GF-D8 (cell line): ENCODE measurements around the gene ZNF639.
"Not testable (repeated sequence)": the region's sequence is repeated elsewhere in the genome, so short reads cannot be mapped to it uniquely, and the experiment has no call there.

ENCODE experiments used
- DNase-seq: peaks from one replicate; lab custom pipeline; 2025; lab: John Stamatoyannopoulos, UW

ZNF639 gene

GRCh38 chr3:179322286-179323196 is at the start of gene ZNF639:
Gene ZNF639 (plus strand): TSS chr3:179323031. CDS start chr3:179328294, 5,263 bp downstream.
- DNase-seq, result peak; percentile 57

DNA sequence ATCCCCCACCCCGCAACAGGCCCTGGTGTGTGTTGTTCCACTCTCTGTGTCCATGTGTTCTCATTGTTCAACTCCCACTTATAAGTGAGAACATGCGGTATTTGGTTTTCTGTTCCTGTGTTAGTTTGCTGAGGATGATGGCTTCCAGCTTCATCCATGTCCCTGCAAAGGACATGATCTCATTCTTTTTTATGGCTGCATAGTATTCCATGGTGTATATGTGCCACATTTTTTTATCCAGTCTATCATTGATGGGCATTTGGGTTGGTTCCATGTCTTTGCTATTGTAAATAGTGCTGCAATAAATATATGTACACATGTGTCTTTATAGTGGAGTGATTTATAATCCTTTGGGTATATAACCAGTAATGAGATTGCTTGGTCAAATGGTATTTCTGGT is 48.4 kb upstream of the ZNF639 start:
- DNase-seq, result not testable (repeated sequence)

DNA sequence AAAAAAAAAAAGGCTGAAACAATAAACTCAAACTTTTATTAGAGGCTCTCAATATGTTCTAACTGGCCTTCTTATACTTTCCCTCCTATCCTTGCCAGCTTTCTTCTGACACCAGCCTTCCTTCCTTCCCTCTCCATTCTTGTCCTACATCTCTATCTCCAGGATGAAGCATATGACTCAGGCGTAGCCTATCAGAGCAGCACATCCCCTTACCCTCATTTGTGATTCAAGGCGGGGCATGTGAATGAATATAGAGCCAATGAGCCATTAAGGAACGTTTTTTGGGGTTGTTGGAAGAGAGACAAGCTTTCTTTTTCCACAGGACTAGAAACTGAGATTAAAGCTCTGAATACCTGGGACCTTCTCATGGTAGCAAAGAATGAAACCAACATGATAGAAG is 46.8 kb upstream of the ZNF639 start:
- DNase-seq, result no peak

DNA sequence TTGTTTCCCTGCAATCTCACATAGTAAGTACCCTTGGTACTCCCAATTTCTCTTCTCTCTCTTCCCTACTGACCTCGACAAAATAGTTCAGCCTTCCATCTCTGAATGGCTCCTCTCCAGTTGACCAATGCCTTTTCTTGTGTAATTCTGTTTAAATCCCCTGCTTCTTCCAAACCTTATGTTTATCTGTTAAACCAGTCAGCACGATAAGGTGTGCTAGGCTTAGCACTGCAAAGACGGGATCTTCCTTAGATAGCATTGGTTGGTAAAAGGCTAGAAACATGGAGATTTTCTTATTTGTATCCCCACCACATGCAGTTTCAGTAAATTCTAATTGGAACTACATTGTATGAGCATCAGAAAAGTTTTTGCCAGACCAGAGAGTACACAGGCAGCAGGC is 46.1 kb upstream of the ZNF639 start:
- DNase-seq, result no peak

DNA sequence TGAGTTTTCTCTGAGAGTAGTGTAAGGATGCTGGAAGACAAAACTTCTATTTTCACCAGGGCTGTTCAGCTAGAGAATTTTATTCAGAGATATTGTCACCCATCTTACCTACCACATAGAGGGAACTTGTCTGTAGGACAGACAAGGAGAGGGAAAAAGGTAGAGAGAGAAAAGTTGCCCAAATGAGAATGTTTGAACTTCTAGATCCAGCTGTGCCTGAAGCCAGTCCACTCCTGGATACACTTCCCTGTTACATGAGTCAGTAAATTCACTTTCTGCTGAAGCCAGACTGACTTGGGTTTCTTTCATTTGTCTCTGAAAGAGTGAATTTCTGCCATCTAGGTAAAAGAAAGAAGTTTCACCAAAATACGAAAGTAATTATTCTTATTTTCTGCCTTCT is 44.7 kb upstream of the ZNF639 start:
- no peak for DNase-seq

DNA sequence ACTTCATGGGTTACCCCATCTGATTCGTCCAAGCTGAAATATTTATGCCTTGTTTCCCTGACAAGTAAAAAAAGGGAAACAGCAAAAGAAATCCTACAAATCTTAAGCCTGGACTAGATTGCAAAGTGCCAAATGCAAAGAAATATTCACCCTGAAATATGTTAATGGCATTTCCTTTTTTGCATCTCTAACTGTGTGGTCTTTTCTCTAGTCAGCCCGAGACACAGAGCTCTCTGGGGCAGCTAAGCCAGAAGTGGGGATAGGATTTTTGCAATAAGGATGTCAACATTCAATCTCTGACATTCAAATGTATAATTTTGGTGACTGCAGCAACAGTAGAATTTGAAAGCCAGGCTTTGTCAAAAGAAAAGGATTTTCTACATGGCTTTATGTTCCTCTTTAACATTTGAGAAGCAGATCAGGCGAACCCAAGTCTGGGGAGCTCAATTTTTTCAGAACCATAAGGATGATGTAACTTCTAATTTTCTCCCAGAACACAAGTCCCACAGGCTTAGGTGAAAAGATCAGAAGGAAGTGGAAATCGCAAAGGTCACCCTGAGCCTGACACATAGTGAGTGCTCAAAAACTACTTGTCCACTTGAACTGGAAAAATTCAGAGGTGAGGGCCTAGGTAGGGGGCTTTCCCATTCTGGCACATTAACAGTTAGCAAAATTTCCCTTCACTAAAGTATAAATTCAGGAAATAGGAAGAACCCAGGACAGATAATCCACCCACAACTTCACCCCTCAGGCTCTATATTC is 43.7 kb upstream of the ZNF639 start:
- no peak for DNase-seq

- no peak for DNase-seq
Observed at GRCh38 chr3:179279837-179280236, 43.0 kb upstream of the ZNF639 start.

GRCh38 chr3:179281825-179282224 is 41.0 kb upstream of the ZNF639 start:
- DNase-seq, result no peak

- no peak for DNase-seq
Observed at GRCh38 chr3:179286331-179286730, 36.5 kb upstream of the ZNF639 start.

GRCh38 chr3:179288845-179289244 is 34.0 kb upstream of the ZNF639 start:
- no peak for DNase-seq

DNA sequence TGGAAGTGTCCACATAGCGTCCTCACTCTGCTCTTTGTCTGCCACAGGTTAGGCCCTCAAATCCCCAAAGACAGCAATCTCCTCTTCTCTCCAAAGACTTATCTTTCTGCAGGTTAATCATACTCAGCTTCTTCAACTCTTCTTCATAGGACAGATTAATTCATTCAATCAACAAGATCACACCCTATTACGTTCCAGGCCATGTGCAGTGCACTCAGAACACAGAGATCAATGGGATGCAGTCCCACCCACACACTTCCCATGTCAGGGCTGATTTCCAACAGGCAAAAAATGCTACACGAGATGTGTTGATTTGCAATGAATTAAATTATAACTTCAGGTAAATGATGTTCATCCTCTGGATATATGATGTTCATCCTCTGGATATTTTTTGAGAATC is 33.5 kb upstream of the ZNF639 start:
- no peak for DNase-seq

- DNase-seq, result no peak
Observed at GRCh38 chr3:179292450-179292849, 30.4 kb upstream of the ZNF639 start.

DNA sequence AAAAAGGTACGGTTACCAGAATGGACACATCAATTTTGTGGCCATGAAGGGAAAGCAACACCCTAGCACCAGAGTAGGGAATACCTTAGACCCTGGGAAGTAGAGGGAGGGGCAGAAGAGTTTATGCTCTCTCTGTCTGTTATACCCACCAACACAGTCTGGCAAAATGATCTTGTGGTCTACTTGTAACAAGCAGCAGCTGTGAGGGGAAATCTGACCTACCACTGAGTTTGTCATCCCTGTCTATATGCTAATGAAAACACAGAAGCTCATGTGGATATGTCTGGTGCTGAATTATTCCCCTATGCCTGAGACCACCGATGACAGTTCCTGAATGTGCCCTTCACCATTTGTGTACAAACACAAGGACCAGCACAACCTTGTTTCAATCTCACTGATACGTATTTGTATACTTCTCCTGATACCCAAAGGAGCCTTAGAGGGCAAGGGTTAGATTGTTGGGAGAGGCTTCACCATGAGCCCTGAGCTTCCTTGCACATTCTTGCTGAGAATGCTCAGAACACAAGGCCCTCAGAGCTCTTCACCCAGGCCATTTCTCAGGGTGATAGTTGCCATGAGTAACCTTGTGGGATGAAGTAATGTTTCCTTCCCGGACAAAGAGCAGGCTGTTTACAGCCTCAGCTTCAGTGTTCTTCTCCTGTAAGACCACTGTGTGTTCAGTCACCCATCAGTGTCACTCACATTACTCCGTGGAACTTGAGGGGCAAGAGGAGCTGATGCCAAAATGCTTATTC is 24.7 kb upstream of the ZNF639 start:
- DNase-seq, result no peak

DNA sequence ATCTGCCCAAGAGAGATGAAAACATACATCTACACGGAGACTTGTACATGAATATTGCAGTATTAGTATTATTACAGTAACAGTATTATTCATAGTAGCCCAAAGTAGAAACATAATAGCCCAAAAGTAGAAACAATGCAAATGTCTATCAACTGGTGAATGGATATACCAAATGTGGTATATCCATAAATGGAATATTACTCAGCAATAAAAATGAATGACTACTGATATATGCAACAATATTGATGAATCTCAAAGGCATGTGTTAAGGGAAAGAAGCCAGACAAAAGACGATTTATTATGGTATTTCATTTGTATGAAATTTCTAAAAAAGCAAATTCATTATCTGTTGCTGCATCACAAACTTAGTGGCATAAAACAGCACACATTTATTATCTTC is 23.5 kb upstream of the ZNF639 start:
- no peak for DNase-seq

DNA sequence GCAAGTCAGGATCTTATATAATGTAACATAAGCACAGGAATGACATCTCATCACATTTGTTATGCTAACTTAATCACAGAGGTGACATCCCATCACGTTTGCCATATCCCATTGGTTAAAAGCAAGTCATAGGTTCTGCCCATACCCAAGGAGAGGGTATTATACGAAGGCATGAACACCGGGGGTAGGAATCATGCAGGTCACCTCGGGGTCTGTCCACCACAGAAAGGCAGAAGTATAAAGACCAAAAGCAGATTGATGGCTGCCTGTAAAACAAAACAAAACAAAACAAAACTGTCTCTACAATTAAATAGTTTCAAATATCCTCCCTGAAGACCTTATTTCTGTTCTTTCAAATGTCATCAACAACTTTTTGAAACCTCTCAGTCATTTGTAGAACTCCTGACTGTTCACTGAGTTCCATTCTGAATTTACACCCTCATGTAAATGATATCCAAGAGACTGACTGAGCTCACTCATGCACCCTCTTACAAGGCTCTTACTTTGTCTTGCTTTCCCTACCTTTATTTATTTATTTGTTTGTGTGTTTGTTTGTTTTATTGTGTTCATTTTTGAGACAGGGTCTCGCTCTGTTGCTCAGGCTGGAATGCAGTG is 22.7 kb upstream of the ZNF639 start:
- DNase-seq, result no peak

DNA sequence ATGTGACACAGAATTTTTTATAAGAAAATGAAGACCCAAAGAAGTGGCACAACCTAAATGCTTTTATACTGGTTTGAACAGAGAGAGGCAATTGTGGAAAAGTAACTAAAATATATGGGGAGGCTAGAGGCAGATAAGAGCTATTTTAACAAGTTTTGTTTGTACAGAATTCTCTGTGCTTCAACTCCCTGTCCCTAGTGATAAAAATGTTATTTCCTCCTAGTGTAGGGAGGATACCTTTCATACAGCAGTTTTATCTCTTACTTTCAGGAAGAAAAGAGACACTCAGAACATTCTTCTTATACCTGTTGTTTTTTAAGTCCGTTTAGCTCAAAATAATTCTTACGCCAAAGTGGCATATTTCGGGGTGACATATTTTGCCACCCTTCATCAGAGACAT is 21.2 kb upstream of the ZNF639 start:
- DNase-seq, result no peak

DNA sequence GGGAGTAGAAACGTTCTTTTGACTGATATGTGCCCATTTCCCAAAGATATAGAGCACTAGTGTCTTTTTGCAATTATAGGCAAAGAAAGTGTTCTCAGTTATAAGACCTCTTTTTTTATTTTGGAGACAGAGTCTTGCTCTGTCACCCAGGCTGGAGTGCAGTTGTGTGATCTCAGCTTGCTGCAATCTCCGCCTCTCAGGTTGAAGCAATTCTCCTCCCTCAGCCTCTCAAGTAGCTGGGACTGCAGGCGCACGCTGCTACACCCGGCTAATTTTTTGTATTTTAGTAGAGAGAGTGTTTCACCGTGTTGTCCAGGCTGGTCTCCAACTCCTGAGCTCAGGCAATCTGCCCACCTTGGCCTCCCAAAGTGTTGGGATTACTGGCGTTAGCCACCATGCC is 20.7 kb upstream of the ZNF639 start:
- no peak for DNase-seq

DNA sequence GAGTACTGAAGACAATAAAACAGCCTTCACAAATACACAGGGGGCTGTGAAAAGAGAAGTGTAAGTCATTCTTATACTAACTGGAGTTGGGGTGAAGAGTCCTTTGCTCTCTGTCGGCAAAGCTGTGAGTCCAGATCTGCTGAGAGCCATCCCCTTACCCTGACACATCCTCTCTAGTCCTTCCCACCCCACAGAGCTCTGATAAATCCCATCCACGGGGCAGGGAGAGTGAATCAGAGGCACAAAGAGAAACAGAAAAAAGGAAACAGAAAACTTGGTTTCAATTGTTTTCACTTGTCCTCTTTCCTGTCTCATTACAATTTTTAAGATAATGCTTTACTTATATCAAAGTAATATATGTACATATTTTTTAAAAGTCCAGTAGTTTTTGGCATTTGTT is 18.2 kb upstream of the ZNF639 start:
- DNase-seq, result no peak

GRCh38 chr3:179307362-179307761 is 15.5 kb upstream of the ZNF639 start:
- DNase-seq, result not testable (repeated sequence)

- DNase-seq, result no peak
Observed at GRCh38 chr3:179308001-179308400, 14.8 kb upstream of the ZNF639 start.

GRCh38 chr3:179309225-179310078 is 13.4 kb upstream of the ZNF639 start:
- no peak for DNase-seq
